Left kidney (tissue), 2 donors: ENCODE measurements around the gene PGLYRP4. TPM values are rescaled to one million over a fixed set of nuclear protein-coding genes. Genes with fewer than 3 reads are reported as not detected.
"Not testable (repeated sequence)": the region's sequence is repeated elsewhere in the genome, so short reads cannot be mapped to it uniquely, and the experiment has no call there.

Experiments
- DNase-seq: peaks from one replicate; pipeline ENCODE4 v3.0.0-alpha.2; 2013
- polyA plus RNA-seq: library from polyadenylated mRNA; unstranded; fragments of 120-200 nt; gene quantifications from one replicate; pipeline ENCODE4 v1.2.1, GENCODE V29; 2013; ENCODE audit not compliant: insufficient read length

PGLYRP4 gene
- polyA plus RNA-seq, 1 donor: not detected

DNA sequence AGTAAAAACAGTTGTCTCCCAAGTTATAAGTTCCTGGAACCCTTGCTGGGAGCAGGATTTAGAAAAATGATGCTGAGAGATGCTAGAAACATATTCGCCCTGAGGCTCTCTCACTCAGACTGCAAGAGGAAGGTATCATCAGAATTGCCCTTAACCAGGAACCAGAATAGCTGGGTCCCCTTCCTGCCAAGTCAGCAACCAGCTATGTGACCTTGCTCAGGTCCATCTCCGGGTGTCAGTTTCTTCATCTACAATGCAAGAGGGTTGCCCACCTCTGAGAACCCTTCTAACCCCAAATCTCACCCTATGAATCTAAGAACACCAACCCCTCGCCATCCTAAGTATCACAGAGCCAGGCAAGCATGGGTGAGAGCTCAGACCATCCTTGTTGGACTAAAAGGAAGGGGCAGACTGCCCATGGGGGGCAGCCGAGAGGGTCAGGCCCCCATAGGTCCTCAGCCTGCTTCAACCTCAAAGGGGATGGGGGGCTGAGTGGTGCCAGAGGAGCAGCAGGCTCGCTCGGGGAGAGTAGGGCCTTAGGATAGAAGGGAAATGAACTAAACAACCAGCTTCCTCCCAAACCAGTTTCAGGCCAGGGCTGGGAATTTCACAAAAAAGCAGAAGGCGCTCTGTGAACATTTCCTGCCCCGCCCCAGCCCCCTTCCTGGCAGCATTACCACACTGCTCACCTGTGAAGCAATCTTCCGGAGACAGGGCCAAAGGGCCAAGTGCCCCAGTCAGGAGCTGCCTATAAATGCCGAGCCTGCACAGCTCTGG, 8.6 kb upstream of the PGLYRP4 start:
- no peak for DNase-seq

DNA sequence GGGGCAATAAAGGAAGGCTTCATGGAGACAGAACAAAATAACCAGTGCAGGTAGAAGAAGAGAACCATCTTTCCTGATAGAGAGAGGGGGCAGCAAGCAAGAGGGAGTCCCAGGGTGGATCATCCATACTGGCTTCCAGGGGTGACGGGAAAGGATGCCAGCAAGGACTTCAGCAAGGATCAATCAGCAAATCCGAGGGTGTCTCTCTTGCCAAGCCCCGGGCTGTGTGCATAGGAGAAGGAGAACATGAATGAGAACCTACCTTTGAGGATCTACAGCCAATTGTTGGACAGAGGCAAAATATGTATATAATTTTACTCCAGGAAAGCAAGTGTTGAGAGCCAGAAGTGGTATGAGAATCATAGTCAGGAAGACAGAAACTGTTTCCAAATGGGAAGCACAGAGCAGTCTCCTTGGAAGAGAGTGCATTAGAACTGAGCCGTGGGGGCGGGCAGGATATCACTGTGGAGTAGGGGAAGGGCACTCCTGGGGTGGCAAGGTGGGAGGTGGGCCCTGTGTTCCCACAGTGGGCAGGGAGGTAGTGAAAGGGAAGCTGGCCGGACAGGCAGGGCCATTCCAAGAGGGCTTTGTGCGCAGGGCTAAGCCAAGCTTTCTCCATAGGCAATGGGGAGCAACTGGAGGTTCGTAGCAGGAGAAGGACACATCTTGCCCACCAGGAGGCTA, 7.9 kb upstream of the PGLYRP4 start:
- DNase-seq: no peak

DNA sequence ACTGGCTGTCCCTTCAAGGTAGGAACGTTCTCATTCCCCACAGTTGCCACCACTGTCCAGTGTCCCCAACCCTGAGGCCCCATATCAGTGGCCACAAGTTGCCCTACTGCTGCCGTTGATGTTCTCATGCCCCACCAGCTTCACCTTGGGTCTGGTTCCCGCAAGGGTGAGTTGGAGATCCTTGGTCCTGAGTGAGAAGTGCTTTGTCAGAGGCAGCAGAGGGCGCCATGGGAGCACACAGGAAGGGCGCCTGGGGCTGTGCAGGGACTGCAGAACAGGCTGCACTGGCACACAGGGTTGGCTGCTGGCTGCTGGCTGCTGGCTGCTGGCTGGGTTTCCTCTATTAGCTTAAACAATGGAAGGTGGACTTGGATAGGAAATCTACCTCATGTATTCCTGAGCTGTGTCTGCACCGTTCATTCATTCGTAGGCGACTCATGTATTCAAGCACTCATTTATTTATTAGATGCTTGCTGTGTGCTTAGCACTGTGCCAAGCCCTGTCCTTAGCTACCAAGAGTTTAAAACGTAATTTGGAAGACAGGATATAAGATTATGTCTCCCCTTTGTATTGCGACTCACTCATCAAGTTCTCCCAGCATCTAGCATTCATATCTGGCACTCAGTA, 6.9 kb upstream of the PGLYRP4 start:
- DNase-seq: no peak

DNA sequence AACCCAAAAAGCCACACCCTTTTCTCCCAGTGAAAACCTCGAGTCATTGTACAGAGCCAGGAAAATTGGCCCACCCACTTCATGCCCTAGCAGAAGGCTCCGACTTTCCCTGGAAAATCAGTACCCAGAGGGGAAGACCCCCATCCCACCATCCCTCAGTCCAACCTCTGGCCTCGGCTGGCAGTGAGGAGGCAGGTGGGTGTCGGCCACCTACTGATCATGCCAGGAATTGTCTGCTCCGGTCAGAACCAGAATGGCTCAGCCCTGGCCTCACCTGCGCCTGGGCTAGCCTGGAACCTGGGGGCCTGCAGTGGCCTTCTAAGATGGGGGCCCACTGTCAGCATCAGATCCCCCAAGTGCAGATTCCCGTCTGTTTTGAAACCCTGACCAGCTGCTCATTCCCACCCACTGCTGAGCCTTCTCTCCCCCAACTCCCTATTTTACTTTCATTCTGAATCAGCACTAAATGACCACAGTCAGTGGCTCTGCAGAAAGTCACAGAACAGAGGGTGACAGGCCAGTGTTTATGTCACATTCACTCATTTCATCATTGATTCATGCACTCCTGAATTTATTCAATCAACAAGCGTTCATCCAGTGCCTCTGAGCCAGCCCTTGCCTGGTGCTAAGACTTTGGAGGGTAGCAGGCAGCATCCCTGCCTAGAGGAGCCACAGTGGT, 6.0 kb upstream of the PGLYRP4 start:
- DNase-seq: no peak

DNA sequence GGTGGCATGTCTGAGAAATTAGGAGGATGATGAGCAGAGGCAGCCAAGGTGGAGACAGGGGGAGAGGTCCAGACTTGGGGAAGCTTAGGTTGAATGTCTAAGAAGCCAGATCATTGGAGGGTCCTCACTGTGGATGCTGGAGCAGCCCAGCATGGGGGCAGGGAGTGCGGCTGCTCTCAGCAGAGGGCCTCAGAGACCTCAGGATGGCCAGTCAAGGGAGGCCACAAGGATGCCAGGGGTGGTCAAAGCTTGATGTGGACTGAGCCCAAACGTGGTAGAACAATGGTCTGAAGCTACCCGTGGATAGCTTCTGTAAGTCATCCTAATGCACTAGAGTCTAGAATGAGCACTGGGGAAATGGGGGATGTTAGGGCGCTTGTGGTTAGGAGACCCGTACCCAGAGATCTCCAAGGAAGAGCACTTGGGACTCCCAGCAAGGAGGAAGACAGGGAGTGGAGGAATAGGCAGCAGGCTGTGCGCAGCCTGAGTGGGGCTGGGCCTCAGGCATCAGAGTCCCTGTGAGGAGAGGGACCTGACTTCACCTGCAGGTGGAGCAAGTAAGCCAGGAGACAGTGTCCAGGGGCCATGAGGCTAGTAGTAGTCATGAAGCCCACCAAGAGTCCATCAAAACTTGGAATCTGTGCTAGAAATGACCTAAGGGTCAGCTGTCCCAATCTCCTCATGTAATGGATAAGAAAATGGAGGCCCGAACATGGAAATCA, 4.7 kb upstream of the PGLYRP4 start:
- DNase-seq: no peak

DNA sequence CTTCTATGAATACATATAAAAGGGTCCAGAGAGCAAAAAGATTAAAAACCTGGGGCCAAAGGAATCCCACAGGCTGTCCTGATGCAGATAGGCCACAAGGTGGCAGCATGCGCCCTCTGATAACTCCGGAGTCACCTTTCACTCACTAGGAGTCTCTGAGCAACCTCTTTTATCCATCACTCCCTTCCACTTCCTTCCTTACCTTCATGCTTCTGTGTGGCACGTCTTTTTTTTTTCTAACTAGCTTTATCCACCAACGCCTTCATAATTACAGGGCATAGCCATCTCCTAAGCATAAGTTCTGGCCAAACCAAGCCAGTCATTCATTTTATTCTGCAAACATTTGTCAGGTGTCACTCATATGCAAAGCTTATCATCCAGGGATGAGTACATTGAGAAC, 3.9 kb upstream of the PGLYRP4 start:
- DNase-seq: peak; percentile 56

DNA sequence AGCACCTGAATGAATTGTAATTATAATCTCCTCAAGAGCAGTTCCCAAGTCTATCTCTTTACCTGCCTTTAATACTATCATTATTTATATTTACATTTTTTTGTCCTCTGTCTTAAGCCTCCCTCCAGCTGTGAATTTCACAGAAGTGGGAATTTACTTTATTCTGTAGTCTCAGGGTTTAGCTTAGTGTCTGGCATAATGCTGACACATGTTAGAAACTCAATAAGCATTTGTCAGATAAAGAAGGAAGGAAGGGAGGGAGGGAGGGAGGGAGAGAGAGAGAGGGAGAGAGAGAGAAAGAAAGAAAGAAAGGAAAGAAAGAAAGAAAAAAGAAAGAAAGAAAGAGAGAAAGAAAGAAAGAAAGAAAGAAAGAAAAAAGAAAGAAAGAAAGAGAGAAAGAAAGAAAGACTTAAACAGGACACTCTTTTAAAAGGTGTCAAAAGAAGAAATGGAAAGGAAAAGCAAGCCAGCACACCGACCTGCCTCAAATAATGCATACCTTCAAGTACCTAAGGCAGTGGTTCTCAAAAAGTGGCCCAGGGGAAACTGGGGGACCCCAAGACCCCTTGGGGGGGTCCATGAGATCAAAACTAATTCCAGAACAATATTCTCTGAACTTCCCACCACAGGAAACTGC, 1.8 kb upstream of the PGLYRP4 start:
- no peak for DNase-seq

DNA sequence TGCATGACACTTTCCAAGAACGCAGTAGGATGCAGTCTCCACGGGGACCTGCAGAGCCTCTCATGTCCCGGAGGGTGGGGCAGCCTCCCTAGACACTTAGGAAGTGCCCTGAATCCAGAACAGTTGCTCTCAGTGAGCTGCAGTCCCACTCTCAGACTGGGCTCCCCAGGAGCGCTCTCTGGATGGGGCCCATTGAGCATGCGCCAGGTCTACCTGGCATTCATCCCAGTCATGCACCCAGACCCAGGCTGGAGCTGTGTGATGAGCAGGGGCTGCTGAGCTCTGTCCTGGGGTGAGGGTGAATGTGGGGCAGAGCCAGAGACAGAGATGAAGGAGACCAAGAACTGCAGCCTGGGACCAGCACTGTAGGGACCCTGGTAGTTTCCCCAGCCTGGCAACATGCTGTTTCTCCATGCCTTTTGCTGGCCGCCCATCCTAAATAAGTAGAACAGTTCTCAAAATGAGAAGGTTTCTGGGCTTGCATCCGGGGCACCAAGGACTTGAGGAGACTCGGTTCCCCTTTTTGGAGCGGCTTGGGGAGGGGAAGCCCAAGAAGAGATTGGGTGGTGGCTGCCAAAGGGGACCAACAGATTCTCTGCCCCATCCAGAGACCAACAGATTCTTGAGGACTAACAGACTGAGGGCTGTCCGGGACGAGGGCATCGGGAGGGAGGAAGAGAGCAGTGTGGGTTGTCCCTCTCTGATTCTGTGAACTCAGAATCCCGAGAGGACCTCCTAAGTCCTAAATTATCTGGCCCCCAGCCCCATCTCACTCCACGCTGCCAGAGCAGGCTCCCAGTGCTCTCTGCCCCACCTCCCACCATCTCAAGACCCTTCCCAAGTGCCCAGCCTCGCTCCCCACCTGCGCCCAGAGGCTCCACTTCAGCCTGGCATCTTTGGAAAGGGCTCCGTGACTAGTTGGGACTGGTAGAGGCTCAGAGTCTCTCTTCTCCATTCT, 1.0 kb upstream of the PGLYRP4 start:
- DNase-seq: no peak

DNA sequence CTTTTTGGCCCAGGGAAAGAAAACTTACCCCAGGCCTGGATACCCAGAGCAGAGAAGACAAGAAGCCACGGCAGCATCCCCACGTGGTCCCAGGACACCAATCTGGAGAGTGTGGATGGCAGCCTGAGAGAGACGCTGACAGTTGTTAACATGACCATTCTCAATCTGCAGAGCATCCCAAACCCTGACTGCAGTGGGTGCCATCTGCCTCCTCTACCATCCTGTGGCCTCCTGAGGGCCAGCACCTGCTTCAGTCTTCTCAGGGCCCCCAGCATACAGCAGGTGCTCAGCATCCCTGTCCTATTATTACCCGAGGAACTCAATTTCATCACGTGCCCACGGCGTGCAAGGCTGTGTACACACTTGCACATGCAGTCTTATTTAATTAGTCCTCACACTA, 785 bp downstream of the PGLYRP4 start:
- no peak for DNase-seq

DNA sequence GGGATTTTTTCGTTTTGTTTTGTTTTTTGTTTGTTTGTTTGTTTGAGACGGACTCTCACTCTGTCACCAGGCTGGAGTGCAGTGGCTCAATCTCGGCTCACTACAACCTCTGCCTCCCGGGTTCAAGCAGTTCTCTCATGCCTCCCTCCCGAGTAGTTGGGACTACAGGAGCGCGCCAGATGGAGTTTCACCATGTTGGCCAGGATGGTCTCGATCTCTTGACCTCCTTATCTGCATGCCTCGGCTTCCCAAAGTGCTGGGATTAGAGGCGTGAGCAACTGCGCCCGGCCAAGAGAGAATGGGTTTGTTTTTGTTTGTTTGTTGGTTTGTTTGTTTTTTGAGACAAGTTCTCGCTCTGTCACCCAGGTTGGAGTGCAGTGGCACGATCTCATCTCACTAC, 1.6 kb downstream of the PGLYRP4 start:
- DNase-seq: not testable (repeated sequence)

DNA sequence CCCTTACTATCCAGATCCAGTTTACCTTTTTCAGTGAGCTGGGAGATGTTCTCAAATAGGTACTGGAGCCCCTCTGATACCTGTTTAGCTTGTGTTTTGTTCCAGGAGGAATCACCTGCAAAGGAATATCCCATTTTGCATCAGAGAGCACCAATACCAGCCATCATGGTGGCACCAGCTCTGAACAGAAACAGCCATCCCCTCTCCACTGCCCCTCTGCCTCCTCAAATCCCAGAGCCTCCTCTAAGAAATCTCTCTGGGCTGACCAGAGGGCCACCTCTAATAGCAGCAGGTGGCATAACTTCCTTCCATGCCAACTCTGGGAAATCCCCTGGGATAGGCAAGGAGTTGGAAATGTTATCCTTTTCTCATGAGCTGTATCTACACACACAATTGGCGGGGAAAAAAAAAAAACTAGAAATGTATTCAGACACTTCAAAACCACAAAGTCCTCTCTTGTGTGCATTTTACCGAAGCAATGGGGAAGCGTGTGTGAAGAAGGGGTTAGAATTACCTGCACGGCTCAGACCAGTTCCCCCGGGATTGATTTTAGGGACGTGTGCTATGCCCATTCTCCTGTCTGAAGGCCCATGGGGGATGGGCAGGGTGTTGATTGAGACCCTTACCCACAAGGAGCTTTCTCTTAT, 2.4 kb downstream of the PGLYRP4 start:
- no peak for DNase-seq

DNA sequence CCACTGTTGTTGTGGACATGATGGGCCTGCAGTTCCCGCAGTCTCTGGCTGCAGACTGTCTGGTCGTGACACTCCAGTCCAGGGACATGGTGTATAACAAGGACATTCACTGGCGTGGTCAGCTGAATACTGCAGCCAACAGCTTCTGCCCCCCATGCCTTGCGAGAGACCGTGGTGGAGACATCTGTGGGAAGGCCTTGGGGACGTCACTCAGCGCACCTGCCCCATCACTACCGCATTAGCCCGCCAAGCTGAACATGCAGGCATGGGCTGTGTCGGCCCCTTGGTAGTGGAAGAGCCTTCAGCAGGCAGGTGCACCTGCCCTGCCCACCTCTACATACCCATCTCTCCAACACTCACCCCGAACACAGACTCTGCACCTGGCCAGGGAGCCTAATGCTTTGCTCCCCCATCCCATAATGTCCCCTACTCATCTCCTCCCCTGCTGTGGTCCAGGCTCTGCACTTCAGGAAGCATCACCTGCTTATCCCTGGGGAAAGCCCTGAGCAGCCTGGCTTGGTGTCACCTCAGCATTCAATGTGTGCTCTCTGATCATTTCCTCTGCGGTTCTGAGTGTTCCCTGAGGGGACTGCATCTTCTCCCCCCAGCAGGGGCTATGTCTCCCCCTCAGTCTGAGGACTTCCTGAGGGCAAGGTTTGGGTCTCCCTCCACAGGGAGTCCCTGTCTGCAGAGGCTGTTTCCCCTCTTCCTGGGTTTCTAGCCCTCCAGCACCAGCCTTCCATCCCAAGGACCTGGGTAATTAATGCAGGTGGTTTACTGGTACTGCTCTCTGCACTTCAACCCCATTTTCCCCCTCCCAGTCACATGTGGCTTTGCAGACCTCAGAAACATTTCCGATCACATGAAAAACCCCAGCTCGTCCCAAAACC, 3.2 kb downstream of the PGLYRP4 start:
- no peak for DNase-seq

DNA sequence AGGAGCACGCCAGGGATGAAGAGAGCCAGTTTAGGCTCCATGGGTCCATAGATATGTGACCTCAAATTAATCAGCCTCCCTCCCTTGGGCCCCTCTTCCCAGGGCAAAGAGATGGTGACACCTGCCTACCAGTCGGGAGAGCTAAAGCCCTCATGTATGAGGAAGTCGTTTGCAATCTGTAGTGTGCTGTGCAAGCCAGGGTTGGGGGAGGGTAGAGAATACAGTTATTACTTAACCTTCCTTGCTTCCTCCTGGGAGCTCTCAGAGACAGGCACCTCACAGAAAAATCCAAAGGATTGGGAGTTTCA, 4.0 kb downstream of the PGLYRP4 start:
- DNase-seq: no peak

DNA sequence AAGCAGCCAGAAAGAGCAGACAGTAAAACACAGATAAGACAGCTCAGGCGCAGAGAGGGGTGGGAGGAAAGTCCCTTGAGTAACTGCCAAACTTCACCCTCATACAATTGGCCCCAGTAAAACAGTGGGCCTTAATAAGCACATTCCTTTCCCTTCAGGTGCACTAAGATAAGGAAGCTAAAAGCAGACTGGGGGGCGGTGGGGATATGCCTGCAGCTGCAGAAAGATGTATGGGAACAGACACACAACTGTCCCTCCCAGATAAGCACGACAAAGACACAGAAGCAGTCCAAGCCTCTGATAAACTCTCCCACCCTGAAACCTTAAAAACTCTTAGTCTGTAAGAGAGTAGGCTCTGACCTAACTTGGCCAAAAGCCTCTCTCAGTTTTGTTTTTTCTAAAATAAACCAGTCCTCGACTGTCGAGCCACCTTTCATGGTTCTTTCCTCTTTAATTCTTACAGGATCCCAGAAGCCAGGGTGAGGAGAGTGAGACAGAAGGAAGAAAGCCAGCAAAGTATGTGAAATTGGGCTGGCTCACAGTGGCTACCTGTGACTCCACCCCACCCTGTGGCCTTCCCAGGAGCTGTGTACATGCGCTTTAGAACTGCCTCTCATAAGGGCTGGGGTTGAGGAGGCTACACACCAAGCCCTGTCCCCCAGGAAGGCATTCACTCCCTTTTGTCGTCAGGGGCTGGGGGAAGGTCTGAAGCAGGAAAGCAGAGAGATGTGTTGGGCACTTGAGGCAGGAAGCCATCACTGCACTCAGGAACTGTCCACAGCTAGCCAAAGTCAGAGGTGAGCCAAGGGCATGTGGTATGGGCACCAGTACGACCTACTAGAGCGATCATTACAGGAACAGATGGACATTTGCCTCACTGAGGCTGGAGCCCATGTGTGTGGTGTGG, 4.6 kb downstream of the PGLYRP4 start:
- no peak for DNase-seq

DNA sequence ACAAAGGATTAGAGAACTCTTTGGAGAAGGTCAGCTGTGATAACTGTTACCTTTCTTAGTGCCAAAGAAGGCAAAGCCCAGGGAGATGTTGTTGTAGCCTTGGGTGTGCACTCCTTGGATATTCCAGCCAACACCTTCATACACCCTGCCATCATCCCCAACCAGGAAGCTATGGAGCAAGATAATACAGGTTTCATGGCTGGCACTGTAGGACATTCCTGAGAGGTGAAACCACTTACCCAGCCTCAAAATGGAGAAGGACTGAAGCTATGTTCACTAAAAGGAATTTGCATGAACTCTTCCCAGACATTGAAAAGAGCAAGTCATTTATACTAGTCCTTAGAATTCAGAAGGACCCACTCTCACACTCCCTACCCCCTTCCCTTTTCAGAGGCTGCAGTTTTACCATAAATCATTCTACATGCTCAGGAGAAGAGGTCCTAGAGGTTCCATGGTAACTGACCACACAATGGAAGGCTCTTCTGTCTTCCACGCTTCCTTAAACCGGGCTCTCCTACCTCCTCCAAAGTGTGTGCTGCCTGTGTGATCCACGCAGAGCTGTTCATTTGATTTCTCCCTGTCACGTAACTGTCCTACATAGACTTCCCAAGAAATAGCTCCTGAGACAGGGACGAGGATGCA, 5.5 kb downstream of the PGLYRP4 start:
- DNase-seq: no peak

DNA sequence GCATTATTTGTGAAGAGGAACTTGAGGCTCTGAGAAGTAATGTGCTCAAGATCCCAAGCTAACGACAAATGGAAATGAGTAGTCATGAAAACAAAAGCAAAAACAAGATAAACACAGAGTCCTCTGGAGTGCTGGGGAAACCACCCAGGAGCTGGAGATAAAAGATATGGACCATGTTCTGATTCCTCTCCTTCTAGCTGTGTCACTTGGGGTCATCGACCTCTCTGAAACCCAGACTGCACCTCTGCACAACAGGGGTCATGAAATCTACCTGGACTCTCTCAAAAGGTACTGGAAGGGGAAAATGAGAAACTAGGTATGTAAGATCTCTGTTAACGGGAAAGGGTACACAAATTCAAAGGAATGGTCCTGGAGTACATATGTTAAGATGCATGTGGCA, 6.5 kb downstream of the PGLYRP4 start:
- no peak for DNase-seq

DNA sequence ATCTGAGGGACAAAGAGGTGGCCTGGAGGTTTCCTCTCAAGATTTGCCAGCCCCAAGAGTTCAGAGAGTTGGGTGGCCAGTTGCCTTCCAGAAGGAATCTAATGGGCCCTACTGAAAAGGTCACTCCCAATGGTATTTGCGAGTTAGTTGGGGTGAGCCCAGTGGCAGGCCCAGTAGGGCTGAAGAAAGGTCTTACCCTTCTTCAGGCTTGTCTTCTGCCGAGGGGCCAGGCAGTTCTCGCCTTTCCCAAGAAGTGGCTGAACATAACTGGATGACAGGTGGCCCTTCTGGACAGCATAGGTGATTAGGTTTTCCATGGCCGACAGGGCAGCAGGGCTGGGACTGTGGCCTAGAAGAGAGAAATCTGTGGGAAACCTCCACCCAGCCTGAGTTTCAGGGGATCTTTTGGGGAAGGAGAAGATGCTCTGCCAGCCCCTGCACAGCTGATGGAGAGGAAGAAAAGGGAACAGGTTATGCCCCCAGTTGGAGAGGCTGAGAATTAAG, 7.2 kb downstream of the PGLYRP4 start:
- no peak for DNase-seq
